HG03097 (cell line): ENCODE data around the gene SULT1C4.

Source experiments
- ATAC-seq: cut with Tn5 transposase; IDR thresholded peaks from one replicate; pipeline ENCODE4 v1.9.1; 2021; ENCODE audit not compliant: unreplicated experiment, low FRiP score

Gene SULT1C4

GRCh38 chr2:108369153-108369552, 8.6 kb upstream of the SULT1C4 start:
- no peak for ATAC-seq

GRCh38 chr2:108370080-108370479, 7.7 kb upstream of the SULT1C4 start:
- no peak for ATAC-seq

- ATAC-seq = no peak
These were observed 980 bp upstream of the SULT1C4 start for GRCh38 chr2:108376774-108377173.

GRCh38 chr2:108377401-108377800, 353 bp upstream of the SULT1C4 start:
- ATAC-seq = no peak

GRCh38 chr2:108378851-108379250, 1.1 kb downstream of the SULT1C4 start:
- ATAC-seq = no peak

- no peak for ATAC-seq
These were observed 4.4 kb downstream of the SULT1C4 start for GRCh38 chr2:108382196-108382595.

- no peak for ATAC-seq
These were observed 5.5 kb downstream of the SULT1C4 start for GRCh38 chr2:108383146-108383830.

- no peak for ATAC-seq
These were observed 7.1 kb downstream of the SULT1C4 start for GRCh38 chr2:108384662-108385393.

GRCh38 chr2:108385411-108386071, 7.8 kb downstream of the SULT1C4 start:
- ATAC-seq = peak; percentile 96

GRCh38 chr2:108388045-108388444, 10.3 kb downstream of the SULT1C4 start:
- ATAC-seq = no peak

- ATAC-seq = no peak
These were observed 12.6 kb downstream of the SULT1C4 start for GRCh38 chr2:108390340-108390739.

GRCh38 chr2:108392029-108392428, 14.3 kb downstream of the SULT1C4 start:
- no peak for ATAC-seq

GRCh38 chr2:108393197-108393596, 15.4 kb downstream of the SULT1C4 start:
- no peak for ATAC-seq

GRCh38 chr2:108395155-108395554, 17.4 kb downstream of the SULT1C4 start:
- ATAC-seq = no peak

GRCh38 chr2:108396845-108397244, 19.1 kb downstream of the SULT1C4 start:
- ATAC-seq = no peak

- no peak for ATAC-seq
These were observed 21.7 kb downstream of the SULT1C4 start for GRCh38 chr2:108399479-108399878.

- no peak for ATAC-seq
These were observed 24.0 kb downstream of the SULT1C4 start for GRCh38 chr2:108401800-108402199.

GRCh38 chr2:108403494-108403893, 25.7 kb downstream of the SULT1C4 start:
- no peak for ATAC-seq

- ATAC-seq = no peak
These were observed 27.1 kb downstream of the SULT1C4 start for GRCh38 chr2:108404784-108405397.

- no peak for ATAC-seq
These were observed 30.3 kb downstream of the SULT1C4 start for GRCh38 chr2:108407864-108408729.
